GM19240 (cell line): ENCODE data around the gene POU6F2.

ENCODE experiments used
- DNase-seq: peaks from one replicate; pipeline ENCODE4 v3.0.0; 2011; ENCODE audit warnings: low spot score; ENCODE audit not compliant: insufficient read length

The POU6F2 gene

DNA sequence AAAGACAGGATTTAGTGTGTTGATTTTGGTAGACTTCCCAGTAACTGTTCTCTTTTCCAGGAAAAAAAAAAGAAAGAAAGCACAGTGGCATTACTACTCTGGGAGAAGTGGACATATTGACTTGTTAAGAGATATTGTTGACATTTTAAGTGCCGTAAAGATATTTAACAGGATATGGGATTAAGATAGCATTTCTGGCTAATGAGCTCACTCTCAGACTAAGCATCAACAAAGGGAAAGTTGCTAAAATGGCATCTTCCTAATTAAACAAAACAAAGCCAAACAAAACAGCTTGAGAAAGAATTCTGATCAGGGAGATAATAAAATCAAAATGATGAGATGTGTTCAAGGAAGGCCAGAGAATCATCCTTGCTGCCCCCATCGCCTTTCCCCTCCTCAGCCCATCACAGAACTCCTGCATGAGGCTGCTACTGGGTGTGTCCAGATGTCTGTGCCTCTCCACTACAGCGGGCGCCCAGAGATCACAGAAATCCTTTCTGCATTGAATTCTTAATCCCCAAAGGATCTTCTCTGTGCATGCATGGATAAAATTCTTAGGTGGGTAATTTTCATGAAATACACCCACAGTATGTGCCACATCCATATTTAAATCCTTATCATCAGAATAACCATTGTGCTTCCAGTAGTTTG lies 270.5 kb downstream of the POU6F2 start:
- no peak for DNase-seq

DNA sequence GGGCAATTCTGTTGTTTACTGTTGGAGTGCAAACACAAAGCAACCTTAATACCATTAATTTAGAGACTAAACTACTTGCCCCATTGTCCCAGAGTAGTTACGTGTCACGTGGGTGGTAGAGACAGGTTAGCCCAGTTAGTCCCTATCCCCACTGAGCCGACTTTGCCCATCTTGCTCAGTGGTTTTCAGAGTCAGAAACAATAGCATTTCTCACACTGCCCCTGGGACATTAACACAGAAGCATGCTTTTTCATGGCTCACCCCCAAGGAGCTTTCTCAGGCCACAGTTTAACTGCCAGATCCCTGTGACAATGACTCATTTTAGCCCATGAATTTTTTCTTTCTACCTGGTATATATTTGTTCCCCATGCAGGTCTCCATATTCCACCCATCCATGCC lies 271.0 kb downstream of the POU6F2 start:
- no peak for DNase-seq

DNA sequence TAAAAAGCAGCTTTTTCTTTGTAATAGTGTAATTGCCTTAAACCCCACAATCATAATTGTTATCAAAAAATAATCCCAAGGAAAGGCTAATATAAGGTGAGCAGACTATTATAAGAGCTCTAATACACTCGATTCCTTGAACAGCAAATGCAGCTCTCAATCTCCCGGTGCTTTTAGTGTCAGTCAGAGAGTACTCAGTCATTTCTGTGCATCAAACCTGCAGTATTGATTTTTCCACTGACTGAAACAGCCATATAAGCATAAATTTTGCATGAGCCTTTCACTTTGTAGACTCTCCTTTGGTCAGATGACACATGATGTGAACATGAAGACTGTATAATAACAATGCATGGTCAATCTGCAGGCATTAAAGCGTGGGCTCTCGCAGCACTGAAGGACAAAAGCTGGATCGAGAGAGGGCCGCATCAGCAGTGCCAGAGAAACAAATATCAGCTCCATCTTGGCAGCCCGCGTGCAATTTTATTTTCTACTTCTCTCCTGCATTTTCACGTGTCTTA lies 272.0 kb downstream of the POU6F2 start:
- DNase-seq, result no peak

DNA sequence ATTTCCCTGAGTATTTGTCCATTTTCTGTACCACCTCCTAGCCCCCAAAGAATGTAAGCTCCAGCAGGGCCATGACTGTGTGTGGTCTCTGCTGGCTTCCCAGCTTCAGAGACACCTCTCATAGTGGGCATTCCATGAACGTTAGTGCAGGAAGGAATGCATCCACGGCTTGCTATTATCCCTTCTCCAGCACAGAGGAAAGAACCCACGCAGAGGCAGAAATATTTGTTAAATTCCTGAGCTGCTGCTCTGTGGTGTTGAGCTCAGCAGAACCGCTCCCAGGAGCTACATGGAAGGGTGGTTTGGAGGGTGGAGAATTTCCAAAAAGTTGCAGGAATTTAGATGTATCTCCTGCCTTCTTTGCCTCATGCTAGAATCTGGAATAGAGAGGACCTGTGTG lies 275.2 kb downstream of the POU6F2 start:
- no peak for DNase-seq

DNA sequence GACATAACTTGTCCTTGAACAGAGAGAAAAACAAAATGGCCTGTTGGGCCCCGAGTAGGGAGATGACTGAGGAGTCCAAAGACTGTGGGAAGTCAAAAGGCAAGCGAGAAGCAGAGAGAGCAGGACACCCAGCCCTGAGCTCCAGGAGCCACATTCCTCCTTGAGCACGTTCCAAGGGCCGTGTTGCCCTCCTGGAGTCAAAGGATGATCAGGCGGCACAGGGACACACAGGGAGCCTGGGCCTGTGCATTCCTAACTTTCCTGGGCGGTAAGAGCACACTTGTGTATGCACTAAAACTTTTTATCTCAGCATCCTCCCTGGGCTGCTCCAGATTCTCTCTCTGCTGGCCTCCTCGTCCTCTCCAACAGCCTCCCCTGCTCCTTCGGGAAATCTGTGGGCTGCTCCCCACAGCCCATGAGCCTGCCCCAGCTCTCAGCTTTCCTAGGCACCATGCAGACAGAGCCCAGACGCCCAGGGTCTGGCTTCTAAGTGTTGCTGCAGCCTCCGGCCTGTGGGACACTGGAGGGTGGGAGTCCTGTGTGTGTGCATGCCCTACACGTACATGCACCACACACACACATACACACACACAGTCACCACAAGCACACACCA lies 281.8 kb downstream of the POU6F2 start:
- DNase-seq, result no peak

DNA sequence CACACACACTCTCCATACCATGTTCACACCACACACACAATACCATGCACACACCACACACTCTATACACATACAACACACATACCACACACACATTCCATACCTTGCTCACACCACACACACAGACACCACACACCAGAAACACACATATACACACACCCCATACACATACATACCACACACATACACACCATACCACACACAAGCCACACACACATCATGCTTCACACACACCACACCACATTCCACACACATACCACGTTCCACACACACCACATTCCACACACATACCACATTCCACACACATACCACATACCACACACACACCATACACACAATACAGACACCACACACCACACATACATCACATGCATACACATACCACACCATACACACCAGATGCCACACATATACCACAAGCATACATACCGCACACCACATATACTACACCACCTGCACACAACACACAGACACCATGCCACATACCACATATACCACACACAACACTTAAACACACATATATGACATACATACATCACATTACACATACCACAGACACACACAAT lies 282.7 kb downstream of the POU6F2 start:
- no peak for DNase-seq

DNA sequence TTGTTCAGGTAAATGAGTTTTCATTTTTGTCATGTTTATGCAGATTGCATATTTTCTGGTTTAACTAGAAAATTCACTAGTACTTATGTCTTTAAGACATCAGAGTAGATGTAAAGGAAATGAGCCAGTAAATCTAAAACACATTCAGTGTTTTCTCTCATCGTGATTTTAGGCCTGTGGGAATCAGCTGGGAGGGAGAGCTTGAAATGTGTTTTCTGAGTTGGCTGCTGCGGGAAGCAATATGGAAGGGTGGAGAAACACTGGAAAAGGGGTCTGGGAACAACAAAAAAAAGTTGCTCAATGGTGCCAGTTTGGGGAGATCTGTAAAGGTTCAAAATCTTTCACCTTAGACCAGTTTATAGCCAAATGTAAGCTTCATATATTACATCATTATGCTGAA lies 284.1 kb downstream of the POU6F2 start:
- no peak for DNase-seq

DNA sequence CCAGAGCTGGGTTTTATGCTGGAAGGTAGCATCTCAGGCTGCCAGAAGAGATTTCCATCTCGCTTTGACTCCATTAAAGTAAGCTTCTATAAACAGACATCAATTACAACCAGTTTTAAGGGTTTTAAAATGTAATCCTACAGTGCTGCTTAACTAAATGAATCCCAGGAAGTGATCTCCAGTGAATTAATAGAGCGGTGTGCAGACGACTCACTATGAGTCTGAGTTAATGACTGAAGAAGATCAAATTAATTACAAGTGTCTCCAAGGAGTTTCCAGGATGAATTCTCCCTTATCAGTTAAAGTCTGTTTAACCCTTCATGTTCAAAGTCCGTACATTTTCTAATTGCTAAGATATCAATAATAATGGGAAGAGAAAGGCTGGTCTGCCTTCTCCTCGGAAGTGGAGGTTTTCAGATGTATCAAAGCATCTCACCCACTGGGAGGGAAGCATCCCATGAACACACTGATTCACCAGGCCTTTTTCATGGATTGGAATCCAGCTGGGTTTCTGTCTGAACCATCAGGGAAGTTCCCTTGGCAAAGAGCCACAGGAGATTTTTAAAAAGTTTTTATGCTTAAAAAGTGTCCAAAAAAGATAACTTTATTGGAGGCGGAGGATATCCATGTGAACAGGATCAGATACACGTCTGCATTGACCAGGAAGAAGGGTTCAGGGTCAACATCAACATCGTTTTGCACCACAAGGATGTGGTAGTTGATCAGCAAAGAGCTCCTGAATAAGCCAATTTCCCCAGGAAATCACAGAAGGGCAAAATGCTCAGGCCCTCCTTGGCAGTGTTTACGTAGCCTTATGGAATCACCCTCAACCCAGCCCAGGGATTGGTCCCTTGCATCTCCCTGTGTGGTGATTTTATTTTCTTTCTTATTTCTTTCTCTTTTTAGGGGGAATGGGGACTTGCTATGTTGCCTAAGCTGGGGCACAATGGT lies 288.2 kb downstream of the POU6F2 start:
- no peak for DNase-seq

DNA sequence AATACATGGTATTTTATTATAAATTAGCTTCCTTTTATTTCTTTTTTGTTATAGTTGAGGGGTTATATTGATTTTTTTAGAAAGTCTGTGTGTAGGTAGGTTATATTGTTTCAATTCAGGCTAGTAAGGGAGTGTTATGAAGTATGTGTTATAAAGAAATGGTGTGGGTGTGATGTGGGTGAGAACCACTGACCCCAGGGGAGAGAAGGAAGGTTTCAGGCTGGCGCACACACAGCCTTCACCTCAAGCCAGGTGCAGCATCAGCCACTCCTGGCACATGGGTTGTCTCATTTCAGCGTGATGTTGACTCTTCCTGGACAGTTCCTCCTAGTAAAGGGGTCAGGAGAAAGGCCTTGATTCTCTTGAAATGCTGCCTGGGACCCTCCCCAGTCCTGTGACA lies 291.3 kb downstream of the POU6F2 start:
- no peak for DNase-seq

DNA sequence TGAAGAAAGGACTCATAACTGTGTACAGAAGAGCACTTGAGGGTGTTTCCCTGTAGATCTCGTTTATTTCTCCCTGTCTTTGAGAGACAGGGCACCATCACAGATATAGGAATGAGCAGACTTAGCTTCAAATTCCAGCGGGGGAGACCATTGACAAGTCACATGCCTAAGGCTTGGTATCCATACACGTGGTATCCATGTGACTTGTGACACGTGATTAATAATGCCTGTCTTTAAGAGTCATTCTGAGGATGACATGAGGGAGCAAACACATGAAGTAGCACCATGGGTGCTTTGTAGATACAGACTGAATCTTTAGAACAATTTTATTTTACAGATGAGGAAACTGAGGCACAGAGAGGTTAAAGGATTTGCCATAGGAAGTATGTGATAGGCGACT lies 292.3 kb downstream of the POU6F2 start:
- DNase-seq, result no peak

DNA sequence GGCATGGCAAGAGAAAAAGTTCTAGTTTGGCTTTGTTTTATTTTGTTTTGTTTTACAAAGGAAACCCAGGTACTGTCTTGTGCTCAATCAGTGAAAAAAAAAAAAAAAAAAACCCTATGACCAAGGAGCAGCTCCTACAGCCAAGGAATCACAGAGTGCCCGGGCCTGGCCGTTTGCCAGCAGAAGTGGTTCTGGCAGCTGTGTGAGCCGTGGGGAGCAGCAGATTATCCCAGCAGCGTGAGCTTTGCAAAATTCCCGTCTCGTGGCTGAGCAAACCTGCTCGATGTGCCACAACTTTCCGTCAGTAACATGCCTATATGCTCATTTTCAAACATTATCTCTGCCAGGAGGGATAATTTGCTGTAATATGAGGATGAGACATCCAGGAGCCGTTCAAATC lies 293.7 kb downstream of the POU6F2 start:
- DNase-seq, result no peak

DNA sequence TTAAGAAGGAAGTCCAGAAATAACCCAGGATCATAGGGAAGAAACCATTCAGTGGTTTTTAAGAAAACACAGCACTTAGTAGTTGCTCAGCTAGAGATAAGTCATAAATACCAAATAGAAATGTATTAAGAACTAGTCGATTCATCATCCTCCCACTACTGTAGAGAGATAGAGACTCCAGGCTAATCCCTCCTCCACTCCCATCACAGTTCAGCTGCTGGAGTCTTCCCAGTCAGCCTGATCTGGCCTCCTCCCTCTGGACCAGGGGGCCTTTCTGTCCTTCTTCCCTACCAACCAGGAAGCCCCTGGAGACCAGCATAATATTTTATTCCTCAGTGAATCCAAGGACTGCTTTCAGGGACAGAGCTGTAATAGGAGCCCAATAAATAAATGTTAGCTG lies 294.4 kb downstream of the POU6F2 start:
- no peak for DNase-seq

DNA sequence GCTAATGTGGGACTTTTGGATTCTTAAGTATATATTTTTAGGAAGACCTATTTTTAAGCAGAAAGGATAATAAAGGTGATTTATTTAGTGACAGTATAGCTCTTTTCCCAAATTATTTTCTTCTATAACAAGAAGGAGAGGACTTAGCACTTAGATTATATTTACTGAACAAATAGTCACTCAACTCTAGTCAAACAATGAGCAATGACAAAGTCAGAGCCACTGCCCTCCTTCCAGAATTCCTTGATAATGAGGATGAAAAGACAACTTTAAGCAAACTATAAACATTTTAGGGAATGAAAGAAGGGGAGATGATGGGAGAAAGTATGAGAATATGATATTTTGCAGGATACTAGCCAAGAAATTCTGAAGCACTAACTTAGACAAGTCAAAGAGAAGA lies 295.0 kb downstream of the POU6F2 start:
- no peak for DNase-seq

DNA sequence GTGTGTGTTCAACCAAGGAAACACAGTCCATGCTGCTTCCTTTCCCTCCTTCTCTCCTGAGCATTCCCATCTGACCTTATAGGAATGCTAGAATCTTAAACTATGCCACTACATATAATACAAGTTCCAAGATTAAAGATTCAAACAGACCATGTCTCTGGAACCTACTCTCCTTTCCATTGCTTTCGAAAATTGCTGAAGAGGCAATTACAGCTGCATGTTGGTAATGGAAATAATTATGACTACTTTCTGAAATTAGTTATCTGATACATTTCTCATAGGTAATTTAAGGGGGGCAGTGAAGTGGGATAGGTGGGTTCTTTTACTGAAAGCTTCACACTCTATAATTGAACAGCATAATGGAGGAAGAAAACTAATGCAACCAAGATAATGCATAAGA lies 302.6 kb downstream of the POU6F2 start:
- no peak for DNase-seq

DNA sequence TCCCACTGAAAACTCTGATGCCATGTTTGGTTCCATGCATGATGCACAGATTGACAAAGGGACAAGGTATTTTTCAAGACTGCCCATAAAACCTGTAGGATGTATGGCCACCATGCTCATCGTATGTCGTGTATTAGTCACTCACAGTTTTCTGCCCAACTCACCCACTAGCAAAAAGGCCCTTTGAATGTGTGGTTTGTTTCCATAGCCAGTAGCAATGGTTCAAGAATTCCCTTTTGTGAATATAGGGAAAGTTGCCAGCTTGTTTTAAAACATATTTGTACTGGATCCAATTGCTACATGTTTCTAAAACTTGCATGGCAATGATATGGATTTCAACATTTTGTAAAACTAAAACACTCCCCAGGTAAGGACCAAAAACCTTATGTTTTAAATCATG lies 307.5 kb downstream of the POU6F2 start:
- no peak for DNase-seq

DNA sequence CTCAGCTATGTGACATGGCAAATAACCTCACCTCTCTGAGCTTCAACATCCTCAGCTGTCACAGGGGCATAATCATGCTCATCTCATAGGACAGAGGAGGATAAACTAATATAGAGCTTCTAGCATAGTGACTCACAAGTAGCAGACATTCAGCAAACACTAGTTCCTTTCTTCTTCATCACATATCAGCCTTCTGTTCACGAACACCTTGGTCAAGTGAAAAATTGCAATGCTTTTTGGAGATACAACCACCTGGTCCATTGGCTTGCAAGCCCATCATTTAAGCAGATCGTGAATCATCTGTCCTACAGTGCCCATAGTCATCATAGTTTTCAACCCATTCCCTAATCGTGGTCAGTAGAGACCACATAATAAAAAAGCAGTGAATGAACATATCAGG lies 310.6 kb downstream of the POU6F2 start:
- no peak for DNase-seq

DNA sequence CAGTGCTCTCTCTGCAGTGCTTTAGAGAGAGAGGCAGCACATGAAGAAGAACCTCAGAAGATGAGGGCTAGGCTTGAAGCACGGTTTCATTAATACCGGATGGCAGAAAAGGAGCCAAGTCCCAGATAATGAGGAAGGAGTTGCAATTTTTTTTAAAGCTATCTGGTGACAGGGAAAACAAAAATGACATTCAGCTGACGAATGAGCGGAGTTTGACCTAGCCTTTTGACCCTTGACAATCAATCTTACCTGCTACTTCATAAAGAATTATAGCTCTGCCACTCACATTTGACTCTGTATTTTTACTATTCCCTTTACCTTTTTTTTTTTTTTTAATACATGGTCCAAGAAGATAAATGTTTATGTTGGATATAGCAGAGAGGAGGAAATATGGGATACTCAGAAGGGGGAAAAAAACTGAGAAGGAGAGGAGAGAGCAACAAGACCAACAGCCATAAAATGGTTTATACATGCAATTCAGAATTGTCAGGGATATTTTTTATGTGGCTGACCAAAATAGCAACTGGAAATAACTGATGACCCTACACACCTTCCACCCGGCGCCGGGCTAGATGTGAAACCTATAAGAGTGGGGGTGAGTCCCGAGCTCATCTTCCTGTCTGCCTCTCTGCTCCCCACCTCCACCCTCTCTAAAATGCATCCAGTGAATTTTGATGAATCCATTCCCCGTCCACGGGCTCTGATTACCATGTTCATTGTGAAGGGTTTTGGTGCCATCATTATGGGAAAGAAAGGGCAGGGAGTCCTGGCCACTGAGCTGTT lies 314.1 kb downstream of the POU6F2 start:
- no peak for DNase-seq

DNA sequence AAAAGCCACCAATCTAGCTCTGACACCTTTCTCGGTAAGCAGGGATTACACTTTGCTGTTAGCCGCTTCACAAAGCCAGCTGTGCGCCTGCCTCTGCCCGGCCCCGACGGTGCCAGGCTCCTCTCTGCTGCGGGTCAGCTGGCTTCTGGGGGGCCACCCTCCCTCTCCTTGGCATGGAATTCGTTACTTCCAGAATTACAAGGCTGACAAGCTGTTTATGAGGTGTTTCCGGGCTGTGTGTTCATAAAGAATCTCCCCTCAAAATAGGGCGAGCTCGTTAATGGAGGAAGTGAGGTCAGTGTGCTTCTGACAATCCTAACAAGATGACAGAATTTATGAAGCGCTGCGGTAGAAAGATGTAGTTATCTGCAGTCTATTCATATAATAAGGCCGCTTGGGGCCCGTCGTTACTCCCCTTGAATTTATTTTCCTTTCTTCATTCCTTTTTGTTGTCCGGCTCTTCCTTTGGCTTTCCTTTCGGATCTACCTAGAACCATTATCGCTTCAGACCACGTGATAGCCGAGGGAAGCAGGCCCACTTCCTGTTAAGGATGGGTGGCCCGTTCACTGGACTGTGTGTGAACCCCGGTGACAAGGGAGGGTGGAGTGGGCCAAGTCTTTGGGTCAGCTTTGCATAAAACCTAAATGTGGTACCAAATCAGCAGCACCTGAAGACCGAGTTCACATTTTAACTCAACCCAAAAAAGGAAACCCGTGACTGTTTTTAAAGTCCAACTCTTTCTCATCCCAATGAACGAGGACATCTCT lies 315.5 kb downstream of the POU6F2 start:
- DNase-seq, result no peak

DNA sequence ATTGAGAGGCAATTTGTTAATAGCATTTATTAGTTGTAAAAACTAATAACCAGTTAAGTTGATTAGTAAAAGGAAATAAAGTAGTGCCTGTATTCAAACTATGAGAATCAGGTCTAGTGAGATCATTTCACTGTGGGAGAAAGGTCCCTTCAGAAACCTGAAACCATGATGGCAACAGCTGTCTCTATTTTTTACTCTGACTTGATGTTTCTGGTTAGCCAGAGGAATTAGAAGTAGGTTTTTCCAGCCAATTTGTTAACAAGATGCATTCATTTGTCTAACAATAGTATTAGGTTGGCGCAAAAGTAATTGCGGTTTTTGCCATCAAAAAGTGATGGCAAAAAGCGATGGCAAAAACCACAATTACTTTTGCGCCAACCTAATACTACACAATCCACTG lies 316.3 kb downstream of the POU6F2 start:
- DNase-seq, result no peak

DNA sequence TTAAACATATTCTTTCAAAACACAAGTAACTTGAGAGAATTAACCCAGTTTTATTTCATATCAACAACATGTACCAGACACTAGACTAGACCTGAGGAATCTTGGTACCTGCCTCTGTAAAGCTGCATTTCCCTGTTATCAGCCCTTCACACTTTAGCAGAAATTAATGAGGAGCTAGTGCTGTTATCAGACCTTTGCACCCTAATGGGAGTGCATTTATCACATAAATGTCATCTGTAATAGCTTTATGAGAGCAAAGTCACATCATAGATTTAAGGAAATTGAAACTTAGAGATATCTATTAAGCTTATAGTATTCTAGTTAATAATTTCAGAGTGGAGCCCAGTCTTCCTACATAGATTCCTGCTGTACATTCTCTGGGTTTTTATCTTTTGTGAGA lies 318.1 kb downstream of the POU6F2 start:
- no peak for DNase-seq
